Measurements from ENCODE around the gene ACTG1. TPM values are rescaled to one million over a fixed set of nuclear protein-coding genes. Genes with fewer than 3 reads are reported as not detected.

The ACTG1 gene
- total RNA-seq, 2 experiments from 2014 or later = 4,989 to 4,998 TPM

- DNase-seq = no peak
- H3K27me3 Mint-ChIP-seq = no peaks in the 10 kb centered on the region
- H3K27ac Mint-ChIP-seq = peak overlapping the region; percentile 79
- peak overlapping the region; percentile 52 for H3K4me3 Mint-ChIP-seq
- no peaks in the 10 kb centered on the region for H3K9me3 Mint-ChIP-seq
- peaks cover 14% of the 10 kb centered on the region for H3K4me1 Mint-ChIP-seq
- H3K36me3 Mint-ChIP-seq = no peaks in the 10 kb centered on the region
Observed at GRCh38 chr17:81518113-81518784, 5.7 kb upstream of the ACTG1 start.

GRCh38 chr17:81517339-81518112 is 4.9 kb upstream of the ACTG1 start:
- peak overlapping the region; percentile 52 for H3K4me3 Mint-ChIP-seq
- peak overlapping the region; percentile 79 for H3K27ac Mint-ChIP-seq
- no peaks in the 10 kb centered on the region for H3K9me3 Mint-ChIP-seq
- H3K4me1 Mint-ChIP-seq = peaks cover 14% of the 10 kb centered on the region
- H3K36me3 Mint-ChIP-seq = no peaks in the 10 kb centered on the region
- DNase-seq = no peak
- no peaks in the 10 kb centered on the region for H3K27me3 Mint-ChIP-seq

DNA sequence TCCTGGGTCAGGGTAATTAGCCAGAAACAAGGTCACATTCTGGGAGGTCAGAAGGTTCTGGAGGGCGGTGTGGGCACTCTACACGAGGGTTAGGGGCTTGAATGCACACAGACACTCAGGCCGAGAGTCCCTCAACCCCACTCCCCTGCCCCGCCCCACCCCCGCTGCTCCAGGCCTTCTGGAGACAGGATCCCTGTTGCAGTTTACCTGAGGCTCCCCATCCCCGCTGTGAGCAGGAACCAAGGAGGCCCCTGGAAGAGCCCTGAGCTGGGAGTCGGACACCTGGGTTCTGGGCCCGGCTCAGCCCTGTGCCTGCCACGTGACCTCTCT is 4.4 kb upstream of the ACTG1 start:
- peaks cover 14% of the 10 kb centered on the region for H3K4me1 Mint-ChIP-seq
- H3K27ac Mint-ChIP-seq = peak overlapping the region; percentile 58
- H3K27me3 Mint-ChIP-seq = peaks cover 1% of the 10 kb centered on the region
- DNase-seq = no peak
- H3K9me3 Mint-ChIP-seq = no peaks in the 10 kb centered on the region
- peaks cover 3% of the 10 kb centered on the region for H3K36me3 Mint-ChIP-seq
- H3K4me3 Mint-ChIP-seq = no peak overlapping the region

- Mint-ChIP-seq H3K36me3 (peaks cover 9% of the 10 kb centered on the region), H3K27ac (peak overlapping the region; percentile 58), H3K4me3 (peak overlapping the region; percentile 90), H3K27me3 (peaks cover 7% of the 10 kb centered on the region), H3K4me1 (peaks cover 14% of the 10 kb centered on the region), H3K9me3 (no peaks in the 10 kb centered on the region)
- no peak for DNase-seq
Observed at GRCh38 chr17:81516439-81516838, 3.8 kb upstream of the ACTG1 start.

- Mint-ChIP-seq H3K4me3 (peak overlapping the region; percentile 90), H3K27me3 (peaks cover 7% of the 10 kb centered on the region), H3K4me1 (peaks cover 14% of the 10 kb centered on the region), H3K27ac (peak overlapping the region; percentile 90), H3K9me3 (no peaks in the 10 kb centered on the region), H3K36me3 (peaks cover 17% of the 10 kb centered on the region)
- no peak for DNase-seq
Observed at GRCh38 chr17:81515530-81516041, 3.0 kb upstream of the ACTG1 start.

DNA sequence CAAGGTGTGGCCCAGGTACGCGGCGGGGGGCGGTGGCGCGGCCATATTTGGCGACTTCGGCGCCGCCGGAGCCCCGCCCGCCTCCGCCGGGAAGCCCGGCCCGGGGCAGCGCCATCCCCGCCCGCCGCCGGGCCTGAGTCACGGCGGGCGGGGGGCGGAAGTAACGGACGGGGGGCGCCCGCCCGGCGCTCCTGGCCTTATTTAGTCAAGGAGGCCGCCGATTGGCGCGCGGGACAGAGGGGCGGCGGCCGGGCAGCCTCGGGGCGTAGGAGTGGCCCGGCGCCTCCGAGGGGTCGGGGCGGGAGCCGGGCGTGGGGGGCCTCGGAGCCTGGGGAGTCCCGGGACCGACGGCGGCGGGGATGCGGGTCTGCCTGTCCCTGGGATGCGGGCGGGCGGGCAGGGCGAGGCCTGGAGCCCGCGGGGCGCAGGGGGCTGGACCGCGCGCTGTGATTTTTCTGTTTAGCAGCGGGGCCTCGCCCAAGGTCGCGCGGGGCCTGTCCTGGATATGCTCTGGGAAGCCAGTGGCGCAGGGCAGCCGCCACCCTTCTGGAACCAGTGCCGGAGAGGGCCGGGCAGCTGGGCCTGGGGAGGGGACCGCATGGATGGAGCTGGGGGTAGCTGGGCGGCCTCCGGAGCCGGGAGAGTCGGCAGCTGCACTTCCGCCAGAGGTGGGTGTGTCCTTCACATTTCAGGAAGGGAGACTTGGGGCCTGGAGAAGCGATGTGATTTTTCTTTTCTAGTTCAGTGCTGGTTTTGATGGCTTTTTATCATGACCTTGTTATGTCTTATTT is 2.3 kb upstream of the ACTG1 start:
- Mint-ChIP-seq H3K27me3 (peaks cover 7% of the 10 kb centered on the region), H3K4me3 (peak overlapping the region; percentile 90), H3K4me1 (peaks cover 18% of the 10 kb centered on the region), H3K27ac (peak overlapping the region; percentile 90), H3K9me3 (no peaks in the 10 kb centered on the region), H3K36me3 (peaks cover 24% of the 10 kb centered on the region)
- DNase-seq = peak; percentile 82

GRCh38 chr17:81514489-81514738 is 1.8 kb upstream of the ACTG1 start:
- peaks cover 23% of the 10 kb centered on the region for H3K4me1 Mint-ChIP-seq
- no peak for DNase-seq
- H3K27ac Mint-ChIP-seq = peak overlapping the region; percentile 91

GRCh38 chr17:81513753-81514488 is 1.3 kb upstream of the ACTG1 start:
- DNase-seq = peak; percentile 67
- Mint-ChIP-seq H3K36me3 (peaks cover 34% of the 10 kb centered on the region), H3K27me3 (peaks cover 11% of the 10 kb centered on the region), H3K27ac (peak overlapping the region; percentile 91), H3K9me3 (peaks cover 1% of the 10 kb centered on the region), H3K4me3 (peak overlapping the region; percentile 87), H3K4me1 (peaks cover 28% of the 10 kb centered on the region)

More at GRCh38 chr17:81514489-81514738, 1.8 kb upstream of the ACTG1 start:
- Mint-ChIP-seq H3K36me3 (peaks cover 29% of the 10 kb centered on the region), H3K4me3 (peak overlapping the region; percentile 87), H3K27me3 (peaks cover 7% of the 10 kb centered on the region), H3K9me3 (no peaks in the 10 kb centered on the region)

GRCh38 chr17:81513372-81513752 is 763 bp upstream of the ACTG1 start:
- peak; percentile 83 for DNase-seq
- H3K4me3 Mint-ChIP-seq = peak overlapping the region; percentile 87
- peak overlapping the region; percentile 91 for H3K27ac Mint-ChIP-seq
- H3K9me3 Mint-ChIP-seq = peaks cover 1% of the 10 kb centered on the region
- peaks cover 11% of the 10 kb centered on the region for H3K27me3 Mint-ChIP-seq
- peaks cover 39% of the 10 kb centered on the region for H3K36me3 Mint-ChIP-seq
- H3K4me1 Mint-ChIP-seq = peaks cover 32% of the 10 kb centered on the region

DNA sequence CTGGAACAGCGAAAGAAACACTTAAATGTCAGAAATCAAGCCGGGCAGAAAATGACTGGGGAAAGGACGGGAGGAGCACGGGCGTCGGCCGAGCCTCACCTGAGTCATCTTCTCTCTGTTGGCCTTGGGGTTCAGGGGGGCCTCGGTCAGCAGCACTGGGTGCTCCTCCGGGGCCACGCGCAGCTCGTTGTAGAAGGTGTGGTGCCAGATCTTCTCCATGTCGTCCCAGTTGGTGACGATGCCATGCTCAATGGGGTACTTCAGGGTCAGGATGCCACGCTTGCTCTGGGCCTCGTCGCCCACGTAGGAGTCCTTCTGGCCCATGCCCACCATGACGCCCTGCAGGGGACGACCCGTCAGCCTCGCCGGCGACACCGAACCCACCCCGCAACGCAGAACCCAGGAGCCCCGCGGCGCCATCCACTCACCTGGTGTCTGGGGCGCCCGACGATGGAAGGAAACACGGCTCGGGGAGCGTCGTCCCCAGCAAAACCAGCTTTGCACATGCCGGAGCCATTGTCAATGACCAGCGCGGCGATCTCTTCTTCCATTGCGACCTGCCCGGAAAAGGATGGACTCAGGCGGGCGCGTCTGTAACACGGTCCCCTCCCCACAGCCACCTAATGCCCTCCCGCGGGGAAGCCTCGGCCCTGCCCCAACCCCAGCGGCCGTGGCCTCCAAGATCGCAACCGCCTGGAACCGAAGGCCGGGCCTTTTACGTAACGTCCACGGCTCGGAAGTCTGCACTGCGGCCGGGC is 616 bp downstream of the ACTG1 start:
- Mint-ChIP-seq H3K27me3 (peaks cover 11% of the 10 kb centered on the region), H3K4me3 (peak overlapping the region; percentile 96), H3K36me3 (peaks cover 43% of the 10 kb centered on the region), H3K4me1 (peaks cover 30% of the 10 kb centered on the region), H3K9me3 (peaks cover 1% of the 10 kb centered on the region), H3K27ac (peak overlapping the region; percentile 93)
- no peak for DNase-seq

DNA sequence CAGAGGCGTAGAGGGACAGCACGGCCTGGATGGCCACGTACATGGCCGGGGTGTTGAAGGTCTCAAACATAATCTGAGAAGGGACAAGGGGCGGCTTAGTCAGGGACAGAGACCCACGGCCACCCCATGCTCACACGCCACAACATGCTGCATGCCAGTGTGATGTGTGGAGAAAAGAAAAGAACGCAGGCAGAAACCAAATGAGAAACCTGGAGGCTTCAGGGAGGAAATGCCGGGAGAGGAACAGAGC is 1.1 kb downstream of the ACTG1 start:
- no peak for DNase-seq
- H3K36me3 Mint-ChIP-seq = peaks cover 43% of the 10 kb centered on the region
- H3K9me3 Mint-ChIP-seq = peaks cover 1% of the 10 kb centered on the region
- peaks cover 27% of the 10 kb centered on the region for H3K4me1 Mint-ChIP-seq
- H3K4me3 Mint-ChIP-seq = peak overlapping the region; percentile 96
- peaks cover 11% of the 10 kb centered on the region for H3K27me3 Mint-ChIP-seq
- peak overlapping the region; percentile 93 for H3K27ac Mint-ChIP-seq

DNA sequence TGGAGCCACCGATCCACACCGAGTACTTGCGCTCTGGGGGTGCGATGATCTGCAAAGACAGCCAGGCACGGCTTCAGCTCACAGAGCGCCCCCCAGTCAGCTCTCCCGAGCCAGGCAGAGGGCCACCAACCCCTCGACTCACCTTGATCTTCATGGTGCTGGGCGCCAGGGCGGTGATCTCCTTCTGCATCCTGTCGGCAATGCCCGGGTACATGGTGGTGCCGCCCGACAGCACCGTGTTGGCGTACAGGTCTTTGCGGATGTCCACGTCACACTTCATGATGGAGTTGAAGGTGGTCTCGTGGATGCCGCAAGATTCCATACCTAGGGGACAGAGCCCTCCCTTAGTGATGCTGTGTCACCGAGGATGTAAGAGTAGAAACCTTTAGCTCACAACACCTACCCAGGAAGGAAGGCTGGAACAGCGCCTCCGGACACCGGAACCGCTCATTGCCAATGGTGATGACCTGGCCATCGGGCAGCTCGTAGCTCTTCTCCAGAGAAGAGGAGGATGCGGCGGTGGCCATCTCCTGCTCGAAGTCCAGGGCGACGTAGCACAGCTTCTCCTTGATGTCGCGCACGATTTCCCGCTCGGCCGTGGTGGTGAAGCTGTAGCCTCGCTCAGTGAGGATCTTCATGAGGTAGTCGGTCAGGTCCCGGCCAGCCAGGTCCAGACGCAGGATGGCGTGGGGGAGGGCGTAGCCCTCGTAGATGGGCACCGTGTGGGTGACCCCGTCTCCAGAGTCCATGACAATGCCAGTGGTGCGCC is 1.6 kb downstream of the ACTG1 start:
- no peak for DNase-seq
- Mint-ChIP-seq H3K4me1 (peaks cover 22% of the 10 kb centered on the region), H3K4me3 (peak overlapping the region; percentile 96), H3K36me3 (peaks cover 43% of the 10 kb centered on the region), H3K27ac (peak overlapping the region; percentile 93), H3K27me3 (peaks cover 11% of the 10 kb centered on the region), H3K9me3 (peaks cover 1% of the 10 kb centered on the region)

DNA sequence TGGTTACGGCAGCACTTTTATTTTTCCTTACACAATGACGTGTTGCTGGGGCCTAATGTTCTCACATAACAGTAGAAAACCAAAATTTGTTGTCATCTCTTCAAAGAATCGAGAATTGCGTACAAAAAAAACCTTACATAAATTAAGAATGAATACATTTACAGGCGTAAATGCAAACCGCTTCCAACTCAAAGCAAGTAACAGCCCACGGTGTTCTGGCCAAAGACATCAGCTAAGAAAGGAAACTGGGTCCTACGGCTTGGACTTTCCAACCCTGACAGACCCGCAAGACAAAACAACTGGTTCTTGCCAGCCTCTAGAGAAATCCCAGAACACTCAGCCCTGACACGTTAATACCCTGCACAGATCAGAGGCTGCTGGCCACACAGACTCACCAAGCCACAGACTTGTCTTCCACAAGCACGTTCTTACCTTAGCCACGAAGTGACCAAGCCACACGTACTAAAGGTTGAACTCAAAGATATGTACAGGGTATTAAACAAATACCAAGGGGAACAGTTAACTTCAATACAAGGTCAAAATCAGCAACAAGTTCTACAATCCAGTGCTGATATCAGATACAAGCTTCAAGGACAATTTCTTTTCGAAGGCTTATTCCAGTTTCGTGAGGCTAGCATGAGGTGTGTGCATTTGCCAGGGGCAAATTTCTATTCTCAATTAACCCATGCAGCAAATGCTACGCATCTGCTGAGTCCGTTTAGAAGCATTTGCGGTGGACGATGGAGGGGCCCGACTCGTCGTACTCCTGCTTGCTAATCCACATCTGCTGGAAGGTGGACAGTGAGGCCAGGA is 2.4 kb downstream of the ACTG1 start:
- DNase-seq = no peak
- Mint-ChIP-seq H3K9me3 (peaks cover 1% of the 10 kb centered on the region), H3K27me3 (peaks cover 11% of the 10 kb centered on the region), H3K27ac (peak overlapping the region; percentile 93), H3K4me3 (peak overlapping the region; percentile 96), H3K36me3 (peaks cover 43% of the 10 kb centered on the region), H3K4me1 (peaks cover 21% of the 10 kb centered on the region)
